CD4-positive, alpha-beta T cell treated with Interleukin-4 for 4 hours (primary cell): ENCODE data around the gene MCAT.
"Not testable (repeated sequence)": the region's sequence is repeated elsewhere in the genome, so short reads cannot be mapped to it uniquely, and the experiment has no call there.

Source experiments
- DNase-seq: peaks from one replicate; pipeline ENCODE4 v3.0.0-alpha.2; 2020

MCAT gene

GRCh38 chr22:43152357-43153071 lies 9.3 kb upstream of the MCAT start:
- peak; percentile 57 for DNase-seq

GRCh38 chr22:43152003-43152356 lies 8.8 kb upstream of the MCAT start:
- DNase-seq, result no peak

- peak; percentile 51 for DNase-seq
Observed at GRCh38 chr22:43151251-43152002, 8.2 kb upstream of the MCAT start, which contains the start of gene TSPO. Gene TSPO (plus strand): TSS chr22:43151559. CDS start chr22:43159239, 7,680 bp downstream.

GRCh38 chr22:43150731-43151206 lies 7.6 kb upstream of the MCAT start:
- no peak for DNase-seq

GRCh38 chr22:43148581-43148980 lies 5.4 kb upstream of the MCAT start:
- no peak for DNase-seq

- DNase-seq, result no peak
Observed at GRCh38 chr22:43147821-43148220, 4.6 kb upstream of the MCAT start.

GRCh38 chr22:43146332-43146731 lies 3.1 kb upstream of the MCAT start:
- not testable (repeated sequence) for DNase-seq

GRCh38 chr22:43145371-43145770 lies 2.2 kb upstream of the MCAT start:
- DNase-seq, result not testable (repeated sequence)

- no peak for DNase-seq
Observed at GRCh38 chr22:43144949-43145348, 1.8 kb upstream of the MCAT start.

GRCh38 chr22:43136801-43137200 lies 6.4 kb downstream of the MCAT start:
- no peak for DNase-seq

GRCh38 chr22:43136255-43136654 lies 6.9 kb downstream of the MCAT start:
- no peak for DNase-seq

GRCh38 chr22:43135565-43135964 lies 7.6 kb downstream of the MCAT start:
- no peak for DNase-seq

GRCh38 chr22:43134553-43134952 lies 8.6 kb downstream of the MCAT start:
- DNase-seq, result no peak

- no peak for DNase-seq
Observed at GRCh38 chr22:43133401-43133800, 9.8 kb downstream of the MCAT start.

GRCh38 chr22:43131773-43132501 lies 11.3 kb downstream of the MCAT start:
- DNase-seq, result no peak

- no peak for DNase-seq
Observed at GRCh38 chr22:43129426-43130425, 13.5 kb downstream of the MCAT start.

- no peak for DNase-seq
Observed at GRCh38 chr22:43128928-43129424, 14.2 kb downstream of the MCAT start.

GRCh38 chr22:43128116-43128515 lies 15.1 kb downstream of the MCAT start:
- DNase-seq, result no peak

GRCh38 chr22:43127166-43127908 lies 15.9 kb downstream of the MCAT start:
- no peak for DNase-seq

GRCh38 chr22:43126501-43127165 lies 16.6 kb downstream of the MCAT start:
- DNase-seq, result no peak
